Smooth muscle cell (in vitro differentiated cells): ENCODE results near the gene GPX4. TPM values are rescaled to one million over a fixed set of nuclear protein-coding genes. Genes with fewer than 3 reads are reported as not detected.

Experiments used
- DNase-seq: peaks from one replicate; lab custom pipeline; 2025; ENCODE audit not compliant: unreplicated experiment; lab: John Stamatoyannopoulos, UW
- H2AFZ ChIP-seq: fragments of 200-600 bp; sonication (generic); 2 replicates; pipeline ENCODE4 v1.6.0; 2016; ENCODE audit warnings: antibody characterized with exemption, low read depth, mild to moderate bottlenecking
- H3F3A ChIP-seq: fragments of 200-600 bp; sonication (generic); 2 replicates; pipeline ENCODE4 v1.6.0; 2017; ENCODE audit warnings: antibody characterized with exemption, low read depth
- H3K27ac ChIP-seq: fragments of 200-600 bp; sonication (generic); 2 replicates; pipeline ENCODE4 v1.5.1; 2016; ENCODE audit warnings: low read depth, mild to moderate bottlenecking
- H3K27me3 ChIP-seq: fragments of 200-600 bp; sonication (generic); 2 replicates; pipeline ENCODE4 v1.6.1; 2016; ENCODE audit warnings: low read depth, mild to moderate bottlenecking
- H3K36me3 ChIP-seq: fragments of 200-600 bp; sonication (generic); 2 replicates; pipeline ENCODE4 v1.5.1; 2016; ENCODE audit warnings: low read depth
- H3K4me1 ChIP-seq: fragments of 200-600 bp; sonication (generic); 2 replicates; pipeline ENCODE4 v1.5.1; 2016; ENCODE audit warnings: low read depth
- H3K4me2 ChIP-seq: fragments of 200-600 bp; sonication (generic); 2 replicates; pipeline ENCODE4 v1.6.0; 2016; ENCODE audit warnings: mild to moderate bottlenecking
- H3K4me3 ChIP-seq: fragments of 200-600 bp; sonication (generic); 2 replicates; pipeline ENCODE4 v1.5.1; 2016; ENCODE audit warnings: mild to moderate bottlenecking
- H3K79me2 ChIP-seq: fragments of 200-600 bp; sonication (generic); 2 replicates; pipeline ENCODE4 v1.6.0; 2016; ENCODE audit warnings: low read depth, mild to moderate bottlenecking
- H3K9ac ChIP-seq: fragments of 200-600 bp; sonication (generic); 2 replicates; pipeline ENCODE4 v1.6.0; 2016; ENCODE audit warnings: low read depth
- H3K9me3 ChIP-seq: fragments of 200-600 bp; sonication (generic); replicated peaks from 2 replicates; pipeline ENCODE4 v1.5.1; 2016; ENCODE audit warnings: low read depth
- H4K20me1 ChIP-seq: fragments of 200-600 bp; sonication (generic); 2 replicates; pipeline ENCODE4 v1.6.0; 2016; ENCODE audit warnings: low read depth
- WGBS: methylation state at CpG from one replicate; pipeline ENCODE4 v1.1.7; 2016; ENCODE audit warnings: low lambda C conversion rate; 5-methylcytosine and 5-hydroxymethylcytosine counted together
- polyA plus RNA-seq: library from polyadenylated mRNA; unstranded; fragments of >200 nt; fragmentation: Nextera tagmentation; extraction: Ambion mirVana; gene quantifications from 2 replicates; pipeline ENCODE4 v1.2.1, GENCODE V29; 2016
- total RNA-seq: library from RNA; depleted of rRNA; stranded (reverse); fragments of >200 nt; gene quantifications from 2 replicates; pipeline ENCODE4 v1.2.3, GENCODE V29; 2014
- TF ChIP-seq, protein P1 (sequence below): fragments of 200-600 bp; sonication (generic); IDR thresholded peaks from 2 replicates; pipeline ENCODE4 v1.5.1; 2017; ENCODE audit warnings: borderline replicate concordance, mild to moderate bottlenecking, antibody characterized with exemption; ENCODE audit not compliant: insufficient read depth, poor library complexity, severe bottlenecking

GPX4 gene
- total and polyA plus RNA-seq, 2 experiments from 2014 or later = 325 to 450 TPM

DNA sequence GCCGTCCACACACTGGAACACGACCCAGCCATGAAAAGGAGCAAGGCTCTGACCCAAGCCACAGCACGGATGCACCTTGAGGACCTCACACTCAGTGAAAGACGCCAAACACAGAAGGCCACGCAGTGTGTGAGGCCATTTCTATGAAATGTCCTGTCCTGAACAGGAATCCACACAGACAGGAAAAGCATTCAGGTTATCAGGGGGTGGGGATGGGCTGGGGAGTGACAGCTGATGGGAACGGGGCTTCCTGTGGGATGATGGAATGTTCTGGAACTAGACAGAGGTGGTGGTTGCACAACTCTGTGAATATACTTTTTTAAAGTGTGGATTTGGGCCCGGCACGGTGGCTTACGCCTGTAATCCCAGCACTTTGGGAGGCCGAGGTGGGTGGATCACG, 30.6 kb downstream of the GPX4 start:
- Histone ChIP-seq H3K27ac (peak overlapping the region; percentile 28), H3K4me1 (peaks cover 10% of the 10 kb centered on the region), H3F3A (peaks cover 5% of the 10 kb centered on the region), H3K9ac (no peak overlapping the region), H3K4me2 (no peak overlapping the region), H3K9me3 (no peaks in the 10 kb centered on the region), H3K36me3 (no peaks in the 10 kb centered on the region), H3K79me2 (peaks cover 23% of the 10 kb centered on the region), H2AFZ (no peak overlapping the region), H4K20me1 (peaks cover 28% of the 10 kb centered on the region), H3K4me3 (no peak overlapping the region), H3K27me3 (no peaks in the 10 kb centered on the region)
- WGBS = 60% methylated on average over 11 of the region's 11 CpGs
- TF ChIP-seq, protein P1, sequence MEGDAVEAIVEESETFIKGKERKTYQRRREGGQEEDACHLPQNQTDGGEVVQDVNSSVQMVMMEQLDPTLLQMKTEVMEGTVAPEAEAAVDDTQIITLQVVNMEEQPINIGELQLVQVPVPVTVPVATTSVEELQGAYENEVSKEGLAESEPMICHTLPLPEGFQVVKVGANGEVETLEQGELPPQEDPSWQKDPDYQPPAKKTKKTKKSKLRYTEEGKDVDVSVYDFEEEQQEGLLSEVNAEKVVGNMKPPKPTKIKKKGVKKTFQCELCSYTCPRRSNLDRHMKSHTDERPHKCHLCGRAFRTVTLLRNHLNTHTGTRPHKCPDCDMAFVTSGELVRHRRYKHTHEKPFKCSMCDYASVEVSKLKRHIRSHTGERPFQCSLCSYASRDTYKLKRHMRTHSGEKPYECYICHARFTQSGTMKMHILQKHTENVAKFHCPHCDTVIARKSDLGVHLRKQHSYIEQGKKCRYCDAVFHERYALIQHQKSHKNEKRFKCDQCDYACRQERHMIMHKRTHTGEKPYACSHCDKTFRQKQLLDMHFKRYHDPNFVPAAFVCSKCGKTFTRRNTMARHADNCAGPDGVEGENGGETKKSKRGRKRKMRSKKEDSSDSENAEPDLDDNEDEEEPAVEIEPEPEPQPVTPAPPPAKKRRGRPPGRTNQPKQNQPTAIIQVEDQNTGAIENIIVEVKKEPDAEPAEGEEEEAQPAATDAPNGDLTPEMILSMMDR = no peak
- DNase-seq = no peak

DNA sequence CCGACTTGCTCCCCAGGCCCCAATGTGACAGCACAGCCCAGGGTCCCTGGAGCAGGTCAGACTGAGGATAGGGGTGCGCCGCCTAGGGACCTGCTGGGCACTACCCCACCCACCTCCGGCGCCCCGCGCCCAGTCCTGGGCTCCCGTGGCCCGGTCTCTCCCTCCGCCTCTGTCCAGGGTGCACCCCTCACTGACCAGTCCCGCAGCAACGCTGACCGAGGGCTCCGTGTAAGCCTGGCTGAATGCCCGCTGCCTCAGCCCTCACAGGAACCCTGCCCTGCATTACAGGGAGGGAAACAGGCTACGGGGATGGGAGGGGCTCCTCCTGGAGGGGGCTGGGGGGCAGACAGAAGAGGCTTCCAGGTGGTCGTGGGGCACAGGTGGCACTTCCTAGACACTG, 31.7 kb downstream of the GPX4 start:
- Histone ChIP-seq H3K9me3 (no peaks in the 10 kb centered on the region), H3K27me3 (no peaks in the 10 kb centered on the region), H2AFZ (no peak overlapping the region), H3K27ac (no peak overlapping the region), H3K4me2 (no peak overlapping the region), H3K79me2 (peaks cover 15% of the 10 kb centered on the region), H3K4me1 (peaks cover 10% of the 10 kb centered on the region), H4K20me1 (peaks cover 17% of the 10 kb centered on the region), H3K4me3 (no peak overlapping the region), H3F3A (peaks cover 5% of the 10 kb centered on the region), H3K9ac (no peak overlapping the region), H3K36me3 (no peaks in the 10 kb centered on the region)
- WGBS = 99% methylated on average over 15 of the region's 17 CpGs
- TF ChIP-seq, protein P1 = no peak
- DNase-seq = no peak

DNA sequence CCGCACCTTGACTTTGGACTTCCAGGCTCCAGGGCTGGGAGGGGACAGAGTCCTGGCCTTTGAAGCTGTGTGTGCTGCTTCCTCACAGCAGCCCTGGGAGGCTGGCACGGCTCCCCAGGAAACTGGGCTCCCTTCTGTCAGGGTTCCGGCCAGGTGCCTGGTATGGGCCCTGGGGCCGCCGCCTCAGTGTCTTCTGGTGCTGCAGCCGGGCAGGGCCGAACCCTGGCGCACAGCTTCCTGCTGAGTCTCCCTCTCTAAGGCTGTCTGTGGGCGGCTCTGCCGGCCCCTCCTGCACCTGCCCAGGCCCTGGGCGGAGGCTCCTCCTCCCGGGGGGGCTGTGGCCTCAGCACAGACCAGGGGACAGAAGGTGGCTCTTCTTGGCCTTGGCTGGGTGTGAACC, 32.4 kb downstream of the GPX4 start:
- peaks cover 10% of the 10 kb centered on the region for H3K4me1 ChIP-seq
- peaks cover 5% of the 10 kb centered on the region for H3F3A ChIP-seq
- H3K79me2 ChIP-seq = peaks cover 7% of the 10 kb centered on the region
- DNase-seq = no peak
- H3K4me3 ChIP-seq = no peak overlapping the region
- H3K9ac ChIP-seq = no peak overlapping the region
- no peaks in the 10 kb centered on the region for H3K36me3 ChIP-seq
- H3K27ac ChIP-seq = no peak overlapping the region
- H3K9me3 ChIP-seq = no peaks in the 10 kb centered on the region
- TF ChIP-seq, protein P1 = no peak
- H3K4me2 ChIP-seq = no peak overlapping the region
- peaks cover 10% of the 10 kb centered on the region for H4K20me1 ChIP-seq
- no peak overlapping the region for H2AFZ ChIP-seq
- WGBS = 81% methylated on average over 12 of the region's 12 CpGs
- no peaks in the 10 kb centered on the region for H3K27me3 ChIP-seq

DNA sequence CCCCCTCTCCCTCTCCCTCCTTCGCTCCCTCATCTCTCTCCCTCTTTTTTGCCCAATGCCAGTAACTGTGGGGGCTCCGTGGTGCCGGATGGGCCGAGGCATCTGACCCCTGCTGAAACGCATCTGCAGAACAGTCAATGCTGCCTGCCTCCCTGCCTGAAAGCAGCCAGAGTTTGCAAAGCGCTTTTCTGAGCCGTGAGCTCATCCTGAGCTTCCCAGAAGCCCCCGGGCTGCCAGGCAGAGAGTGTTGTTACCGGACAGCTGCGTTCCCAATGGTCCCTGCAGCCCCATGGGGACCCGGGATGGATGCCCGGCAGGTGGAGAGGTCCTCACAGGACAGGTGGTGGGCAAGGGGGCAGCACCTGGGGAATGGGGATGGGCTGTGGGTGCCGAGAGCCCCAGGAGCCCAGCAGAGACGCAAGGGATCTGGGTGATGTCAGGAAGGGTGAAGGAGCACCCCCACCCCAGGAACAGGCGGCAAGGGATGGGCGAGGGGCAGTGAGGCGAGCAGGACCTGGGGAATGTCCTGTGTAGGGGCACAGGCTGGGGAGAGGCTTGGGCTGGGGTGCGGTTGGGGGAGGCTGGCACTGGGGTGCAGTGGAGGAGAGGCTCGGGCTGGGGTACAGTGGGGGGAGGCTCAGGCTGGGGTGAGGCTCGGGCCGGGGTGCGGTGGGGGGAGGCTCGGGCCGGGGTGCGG, 33.0 kb downstream of the GPX4 start:
- Histone ChIP-seq H3K9me3 (no peaks in the 10 kb centered on the region), H3K27ac (no peak overlapping the region), H3F3A (peaks cover 5% of the 10 kb centered on the region), H3K79me2 (peaks cover 3% of the 10 kb centered on the region), H3K9ac (no peak overlapping the region), H3K4me1 (peaks cover 10% of the 10 kb centered on the region), H3K4me2 (no peak overlapping the region), H2AFZ (no peak overlapping the region), H3K4me3 (no peak overlapping the region), H3K36me3 (no peaks in the 10 kb centered on the region), H3K27me3 (no peaks in the 10 kb centered on the region), H4K20me1 (peaks cover 5% of the 10 kb centered on the region)
- TF ChIP-seq, protein P1 = no peak
- no peak for DNase-seq
- WGBS = 90% methylated on average over 16 of the region's 25 CpGs
